Epithelial cell of esophagus (primary cell): ENCODE data around the gene SRGAP3.

Source experiments
- DNase-seq: peaks from one replicate; pipeline ENCODE4 v3.0.0; 2010; ENCODE audit warnings: low read depth
- H3K4me3 ChIP-seq: 2 replicates; pipeline ENCODE4 v1.5.1; 2011; ENCODE audit warnings: mild to moderate bottlenecking, low read length, control low read depth
- CTCF ChIP-seq: IDR thresholded peaks from 2 replicates; pipeline ENCODE4 v1.5.1; 2011; ENCODE audit warnings: low read depth, mild to moderate bottlenecking, low read length, control low read depth, inconsistent platforms; ENCODE audit not compliant: insufficient read depth; ENCODE audit errors: missing control alignments

The SRGAP3 gene

GRCh38 chr3:8931342-8931741, 318.1 kb downstream of the SRGAP3 start:
- DNase-seq: no peak
- no peak for TF ChIP-seq CTCF
- no peak overlapping the region for H3K4me3 ChIP-seq
